Dermis blood vessel endothelial cell (primary cell): Measurements from ENCODE around the gene CT45A7. TPM values are rescaled to one million over a fixed set of nuclear protein-coding genes. Genes with fewer than 3 reads are reported as not detected.
"Not testable (repeated sequence)": the region's sequence is repeated elsewhere in the genome, so short reads cannot be mapped to it uniquely, and the experiment has no call there.

Experiments
- DNase-seq: peaks from one replicate; pipeline ENCODE4 v3.0.0; 2010
- total RNA-seq: library from RNA; depleted of rRNA; stranded (reverse); fragments of >200 nt; gene quantifications from 2 replicates; pipeline ENCODE4 v1.2.3, GENCODE V29; 2014

The CT45A7 gene, protein sequence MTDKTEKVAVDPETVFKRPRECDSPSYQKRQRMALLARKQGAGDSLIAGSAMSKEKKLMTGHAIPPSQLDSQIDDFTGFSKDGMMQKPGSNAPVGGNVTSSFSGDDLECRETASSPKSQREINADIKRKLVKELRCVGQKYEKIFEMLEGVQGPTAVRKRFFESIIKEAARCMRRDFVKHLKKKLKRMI
- not detected in 2 replicates for total RNA-seq

- not testable (repeated sequence) for DNase-seq
These were observed at the start of gene CT45A7 for GRCh38 chrX:135837180-135837579. TSS of gene CT45A7 (minus strand) at chrX:135837280. CDS start at chrX:135833533, 3,747 bp downstream.

DNA sequence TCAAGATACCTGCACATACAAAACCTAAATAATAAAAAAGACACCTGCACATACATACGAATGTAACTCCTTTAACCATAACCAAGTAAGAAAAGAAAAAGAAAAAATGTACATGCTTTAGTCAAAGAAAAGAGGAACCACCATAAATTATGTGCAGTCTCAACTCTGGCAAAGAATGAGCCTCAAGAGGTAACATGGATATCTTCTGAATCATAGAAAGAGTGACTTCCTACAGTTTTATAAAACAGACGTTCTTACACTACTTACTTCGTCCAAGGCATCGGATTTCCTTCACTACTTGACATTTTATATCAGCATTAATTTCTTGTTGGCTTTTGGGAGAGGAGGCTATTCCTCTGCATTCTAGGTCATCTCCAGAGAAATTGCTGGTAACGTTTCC, 45.7 kb upstream of the CT45A7 start:
- not testable (repeated sequence) for DNase-seq

- DNase-seq = not testable (repeated sequence)
These were observed 34.6 kb upstream of the CT45A7 start, which contains the start of gene CT45A9 for GRCh38 chrX:135871712-135872111. TSS of gene CT45A9 (minus strand) at chrX:135871812. CDS start at chrX:135868061, 3,751 bp downstream.

DNA sequence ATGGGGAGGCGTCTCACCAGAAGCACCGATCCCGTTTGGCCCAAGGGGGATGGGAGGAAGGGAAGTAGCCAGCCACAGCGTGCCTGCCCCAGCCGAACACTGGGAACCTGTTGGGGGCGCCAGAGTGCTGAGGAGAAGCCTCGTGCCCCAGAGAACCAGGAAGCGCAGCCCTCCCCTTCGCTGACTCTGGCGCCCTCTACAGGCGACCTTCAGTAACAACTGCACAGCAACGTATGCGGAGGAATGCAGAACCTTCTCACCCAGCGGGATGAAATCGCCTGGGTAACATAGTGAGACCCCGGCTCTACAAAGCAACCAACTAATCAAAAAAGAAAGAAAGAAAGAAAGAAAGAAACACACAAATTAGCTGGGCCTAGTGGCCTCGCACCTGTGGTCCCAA, 17.4 kb upstream of the CT45A7 start, which contains the start of gene CT45A8:
Gene CT45A8 (minus strand): TSS at position 101 of the 400 bp plus-strand sequence. CDS start 3,755 bp downstream, outside the sequence.
- DNase-seq = not testable (repeated sequence)

DNA sequence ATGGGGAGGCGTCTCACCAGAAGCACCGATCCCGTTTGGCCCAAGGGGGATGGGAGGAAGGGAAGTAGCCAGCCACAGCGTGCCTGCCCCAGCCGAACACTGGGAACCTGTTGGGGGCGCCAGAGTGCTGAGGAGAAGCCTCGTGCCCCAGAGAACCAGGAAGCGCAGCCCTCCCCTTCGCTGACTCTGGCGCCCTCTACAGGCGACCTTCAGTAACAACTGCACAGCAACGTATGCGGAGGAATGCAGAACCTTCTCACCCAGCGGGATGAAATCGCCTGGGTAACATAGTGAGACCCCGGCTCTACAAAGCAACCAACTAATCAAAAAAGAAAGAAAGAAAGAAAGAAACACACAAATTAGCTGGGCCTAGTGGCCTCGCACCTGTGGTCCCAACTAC, 17.2 kb downstream of the CT45A7 start, which contains the start of gene CT45A2:
Gene CT45A2 (minus strand): TSS at position 101 of the 400 bp plus-strand sequence. CDS start 3,747 bp downstream, outside the sequence.
- DNase-seq = not testable (repeated sequence)

- not testable (repeated sequence) for DNase-seq
These were observed 34.4 kb downstream of the CT45A7 start, which contains the start of gene CT45A6 for GRCh38 chrX:135802687-135803086. TSS of gene CT45A6 (minus strand) at chrX:135802787. CDS start at chrX:135798993, 3,794 bp downstream.

- DNase-seq = not testable (repeated sequence)
These were observed 51.7 kb downstream of the CT45A7 start, which contains the start of gene CT45A5 for GRCh38 chrX:135785403-135785802. TSS of gene CT45A5 (minus strand) at chrX:135785503. CDS start at chrX:135781729, 3,774 bp downstream.

Other genes starting within 250 kb of the CT45A7 start
- not detected in 2 replicates for gene CT45A1, start 123.6 kb downstream of the CT45A7 start, total RNA-seq
- gene CT45A3, start 69.1 kb downstream of the CT45A7 start, total RNA-seq = not detected in 2 replicates
- not detected in 2 replicates for gene CT45A5, start 51.8 kb downstream of the CT45A7 start, total RNA-seq
- gene CT45A6, start 34.5 kb downstream of the CT45A7 start, total RNA-seq = not detected in 2 replicates
- gene CT45A2, start 17.3 kb downstream of the CT45A7 start, total RNA-seq = not detected in 2 replicates
- not detected in 2 replicates for gene CT45A8, start 17.3 kb upstream of the CT45A7 start, total RNA-seq
- not detected in 2 replicates for gene CT45A9, start 34.5 kb upstream of the CT45A7 start, total RNA-seq
- not detected in 2 replicates for gene CT45A10, start 56.2 kb upstream of the CT45A7 start, total RNA-seq
- gene SAGE1, start 56.4 kb upstream of the CT45A7 start, total RNA-seq = not detected in 2 replicates
- 5.8 and 13.0 TPM in 2 replicates for gene MMGT1, start 136.7 kb upstream of the CT45A7 start, total RNA-seq
- 18.4 and 19.3 TPM in 2 replicates for gene SLC9A6, start 148.2 kb upstream of the CT45A7 start, total RNA-seq